K562 (cell line): ENCODE data around the gene RNF126. TPM values are rescaled to one million over a fixed set of nuclear protein-coding genes. Genes with fewer than 3 reads are reported as not detected.

Experiments
- BDP1 ChIP-seq: IDR thresholded peaks from 3 replicates; pipeline ENCODE4 v1.6.1; 2011; ENCODE audit not compliant: insufficient read length, insufficient read depth
- HDAC1 ChIP-seq, 2 experiments: fragments of 450-650 bp; IDR thresholded peaks; 2 replicates each; pipeline ENCODE4 v1.6.1; 2016 to 2017; ENCODE audit warnings: inconsistent platforms in 1 of 2, mild to moderate bottlenecking in 1 of 2, moderate library complexity in 1 of 2
- HDAC8 ChIP-seq: fragments of 450-650 bp; IDR thresholded peaks from 2 replicates; pipeline ENCODE4 v1.6.1; 2016; ENCODE audit warnings: mild to moderate bottlenecking, missing genetic modification characterization, moderate library complexity, missing compliant biosample characterization
- HMG20B ChIP-seq: fragments of 250-450 bp; sonication (Bioruptor Pico); IDR thresholded peaks from 2 replicates; pipeline ENCODE4 v1.5.0; 2021; ENCODE audit warnings: mild to moderate bottlenecking
- HSF4 ChIP-seq: fragments of 250-450 bp; sonication (Bioruptor Pico); IDR thresholded peaks from 2 replicates; pipeline ENCODE4 v2.1.2; 2022; ENCODE audit warnings: mild to moderate bottlenecking, moderate library complexity, borderline replicate concordance
- KAT2B ChIP-seq: IDR thresholded peaks from one replicate; pipeline ENCODE4 v1.6.1; 2012; ENCODE audit warnings: low read depth, mild to moderate bottlenecking, control low read depth, inconsistent platforms, low read length, moderate library complexity
- KLF16 ChIP-seq: IDR thresholded peaks from 2 replicates; pipeline ENCODE4 v1.6.1; 2016; ENCODE audit warnings: antibody characterized with exemption
- LARP7 ChIP-seq: fragments of 450-650 bp; IDR thresholded peaks from 2 replicates; pipeline ENCODE4 v1.6.1; 2016
- SPI1 ChIP-seq: IDR thresholded peaks from 2 replicates; pipeline ENCODE4 v1.6.1; 2011; ENCODE audit warnings: low read depth, low read length, control low read depth, borderline replicate concordance
- SRSF9 ChIP-seq: fragments of 200-400 bp; formaldehyde crosslinking; IDR thresholded peaks from 2 replicates; pipeline ENCODE4 v1.6.1; 2017; ENCODE audit warnings: low read depth, low read length, borderline replicate concordance
- TAF9B ChIP-seq: fragments of 450-650 bp; IDR thresholded peaks from 2 replicates; pipeline ENCODE4 v1.6.1; 2018; ENCODE audit warnings: mild to moderate bottlenecking; ENCODE audit not compliant: partially characterized antibody
- TFAM ChIP-seq: fragments of 250-450 bp; sonication (Bioruptor Pico); conservative IDR thresholded peaks from 2 replicates; pipeline ENCODE4 v1.5.0; 2021; ENCODE audit warnings: mild to moderate bottlenecking, moderate library complexity
- TRIM24 ChIP-seq, 2 experiments: fragments of 450-650 bp; IDR thresholded peaks; 2 replicates each; pipeline ENCODE4 v1.6.1; 2016
- USF1 ChIP-seq: sonication (generic); formaldehyde crosslinking; IDR thresholded peaks from 2 replicates; pipeline ENCODE4 v1.9.0; 2022; ENCODE audit warnings: mild to moderate bottlenecking, missing genetic modification reagents
- YY1 ChIP-seq, 3 experiments: IDR thresholded peaks; 2 replicates each; pipeline ENCODE4 v1.6.1; 2011; ENCODE audit warnings: low read length in 2 of 3, mild to moderate bottlenecking in 2 of 3, moderate library complexity in 2 of 3, borderline replicate concordance in 1 of 3, control low read depth in 1 of 3, low read depth in 1 of 3; ENCODE audit not compliant: insufficient read depth in 3 of 3, insufficient replicate concordance in 2 of 3, control insufficient read depth in 1 of 3, insufficient read length in 1 of 3; ENCODE audit errors: extremely low read depth in 1 of 3
- ZNF140 ChIP-seq: fragments of 250-450 bp; sonication (Bioruptor Pico); IDR thresholded peaks from 2 replicates; pipeline ENCODE4 v1.8.0; 2021; ENCODE audit warnings: moderate library complexity, mild to moderate bottlenecking, inconsistent platforms
- ZNF212 ChIP-seq: fragments of 450-650 bp; formaldehyde crosslinking; IDR thresholded peaks from 2 replicates; pipeline ENCODE4 v1.4.0; 2020; ENCODE audit warnings: mild to moderate bottlenecking
- polyA plus RNA-seq, 8 experiments: library from polyadenylated mRNA; depleted of rRNA in 4 of 8; stranded (reverse) in 5 of 8; unstranded in 3 of 8; fragments of >200 nt; fragmentation: Nextera tagmentation in 2 of 8; fragmentation: Illumina TruSeq in 1 of 8; extraction: Ambion mirVana in 2 of 8; extraction: Trizol in 1 of 8; gene quantifications; 2 replicates each; pipeline versions ENCODE4 v1.2.1 to v1.2.3, GENCODE V29; 2011 to 2014; ENCODE audit warnings: inconsistent platforms in 1 of 8, missing spikeins in 1 of 8
- total RNA-seq, 7 experiments: library from RNA; depleted of rRNA in 6 of 7; stranded (reverse); fragments of >200 nt in 6 of 7; fragmentation: Illumina TruSeq in 2 of 7; extraction: Trizol in 2 of 7; gene quantifications; 2 replicates each; pipeline versions ENCODE4 v1.2.1 to v1.2.3, GENCODE V29; 2011 to 2021; ENCODE audit warnings: low replicate concordance in 1 of 7
- TF ChIP-seq, protein P1 (sequence below): fragments of 250-450 bp; sonication (Bioruptor Pico); IDR thresholded peaks from 2 replicates; pipeline ENCODE4 v1.4.0; 2020; ENCODE audit warnings: mild to moderate bottlenecking
- TF ChIP-seq, protein P2 (sequence below): sonication (generic); formaldehyde crosslinking; IDR thresholded peaks from 2 replicates; pipeline ENCODE4 v1.8.1; 2023; ENCODE audit warnings: mild to moderate bottlenecking, missing genetic modification reagents
- TF ChIP-seq, protein P3 (sequence below): fragments of 450-650 bp; IDR thresholded peaks from 2 replicates; pipeline ENCODE4 v1.6.1; 2016; ENCODE audit warnings: borderline replicate concordance
- TF ChIP-seq, protein P4 (sequence below): fragments of 450-650 bp; conservative IDR thresholded peaks from 2 replicates; pipeline ENCODE4 v1.6.1; 2016; ENCODE audit warnings: missing genetic modification characterization, low read depth, mild to moderate bottlenecking, missing compliant biosample characterization, moderate library complexity

RNF126 gene
- total and polyA plus RNA-seq, 9 of the 15 experiments (the other 6 are each of a cell fraction or from before 2014, with no cell fraction given), result 0.27 to 101 (median 12.3) TPM

GRCh38 chr19:633068-633785 is 29.8 kb downstream of the RNF126 start, which contains the start of gene POLRMT (continued):
- peak in 1 of 2 experiments; percentile 43; a peak in 1 of 4 replicates for TF ChIP-seq HDAC1 (IDR thresholded peaks at IDR 0.05)
- TF ChIP-seq USF1 (CRISPR knock-in tag), result no peak
- TF ChIP-seq KAT2B, result no peak
- TF ChIP-seq HDAC8, result no peak
- TF ChIP-seq, protein P1, sequence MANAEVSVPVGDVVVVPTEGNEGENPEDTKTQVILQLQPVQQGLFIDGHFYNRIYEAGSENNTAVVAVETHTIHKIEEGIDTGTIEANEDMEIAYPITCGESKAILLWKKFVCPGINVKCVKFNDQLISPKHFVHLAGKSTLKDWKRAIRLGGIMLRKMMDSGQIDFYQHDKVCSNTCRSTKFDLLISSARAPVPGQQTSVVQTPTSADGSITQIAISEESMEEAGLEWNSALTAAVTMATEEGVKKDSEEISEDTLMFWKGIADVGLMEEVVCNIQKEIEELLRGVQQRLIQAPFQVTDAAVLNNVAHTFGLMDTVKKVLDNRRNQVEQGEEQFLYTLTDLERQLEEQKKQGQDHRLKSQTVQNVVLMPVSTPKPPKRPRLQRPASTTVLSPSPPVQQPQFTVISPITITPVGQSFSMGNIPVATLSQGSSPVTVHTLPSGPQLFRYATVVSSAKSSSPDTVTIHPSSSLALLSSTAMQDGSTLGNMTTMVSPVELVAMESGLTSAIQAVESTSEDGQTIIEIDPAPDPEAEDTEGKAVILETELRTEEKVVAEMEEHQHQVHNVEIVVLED, result 0 out of 2 replicates have a peak, but pooled peaks have one; percentile 21
- TF ChIP-seq HMG20B, result no peak
- TF ChIP-seq, protein P2, sequence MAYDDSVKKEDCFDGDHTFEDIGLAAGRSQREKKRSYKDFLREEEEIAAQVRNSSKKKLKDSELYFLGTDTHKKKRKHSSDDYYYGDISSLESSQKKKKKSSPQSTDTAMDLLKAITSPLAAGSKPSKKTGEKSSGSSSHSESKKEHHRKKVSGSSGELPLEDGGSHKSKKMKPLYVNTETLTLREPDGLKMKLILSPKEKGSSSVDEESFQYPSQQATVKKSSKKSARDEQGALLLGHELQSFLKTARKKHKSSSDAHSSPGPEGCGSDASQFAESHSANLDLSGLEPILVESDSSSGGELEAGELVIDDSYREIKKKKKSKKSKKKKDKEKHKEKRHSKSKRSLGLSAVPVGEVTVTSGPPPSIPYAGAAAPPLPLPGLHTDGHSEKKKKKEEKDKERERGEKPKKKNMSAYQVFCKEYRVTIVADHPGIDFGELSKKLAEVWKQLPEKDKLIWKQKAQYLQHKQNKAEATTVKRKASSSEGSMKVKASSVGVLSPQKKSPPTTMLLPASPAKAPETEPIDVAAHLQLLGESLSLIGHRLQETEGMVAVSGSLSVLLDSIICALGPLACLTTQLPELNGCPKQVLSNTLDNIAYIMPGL (CRISPR knock-in tag), result 0 out of 2 replicates have a peak, but pooled peaks have one; percentile 31
- no peak for TF ChIP-seq BDP1
- no peak for TF ChIP-seq HSF4 (CRISPR knock-in tag)
- TF ChIP-seq TAF9B, result no peak
- no peak for TF ChIP-seq TFAM (CRISPR knock-in tag)
- no peak for TF ChIP-seq TRIM24 (IDR thresholded peaks at IDR 0.05)
- TF ChIP-seq KLF16, result no peak
- TF ChIP-seq SRSF9, result no peak
- TF ChIP-seq, protein P3, sequence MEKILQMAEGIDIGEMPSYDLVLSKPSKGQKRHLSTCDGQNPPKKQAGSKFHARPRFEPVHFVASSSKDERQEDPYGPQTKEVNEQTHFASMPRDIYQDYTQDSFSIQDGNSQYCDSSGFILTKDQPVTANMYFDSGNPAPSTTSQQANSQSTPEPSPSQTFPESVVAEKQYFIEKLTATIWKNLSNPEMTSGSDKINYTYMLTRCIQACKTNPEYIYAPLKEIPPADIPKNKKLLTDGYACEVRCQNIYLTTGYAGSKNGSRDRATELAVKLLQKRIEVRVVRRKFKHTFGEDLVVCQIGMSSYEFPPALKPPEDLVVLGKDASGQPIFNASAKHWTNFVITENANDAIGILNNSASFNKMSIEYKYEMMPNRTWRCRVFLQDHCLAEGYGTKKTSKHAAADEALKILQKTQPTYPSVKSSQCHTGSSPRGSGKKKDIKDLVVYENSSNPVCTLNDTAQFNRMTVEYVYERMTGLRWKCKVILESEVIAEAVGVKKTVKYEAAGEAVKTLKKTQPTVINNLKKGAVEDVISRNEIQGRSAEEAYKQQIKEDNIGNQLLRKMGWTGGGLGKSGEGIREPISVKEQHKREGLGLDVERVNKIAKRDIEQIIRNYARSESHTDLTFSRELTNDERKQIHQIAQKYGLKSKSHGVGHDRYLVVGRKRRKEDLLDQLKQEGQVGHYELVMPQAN, result no peak; the same call in 1 of the 2 replicates
- TF ChIP-seq, protein P4, sequence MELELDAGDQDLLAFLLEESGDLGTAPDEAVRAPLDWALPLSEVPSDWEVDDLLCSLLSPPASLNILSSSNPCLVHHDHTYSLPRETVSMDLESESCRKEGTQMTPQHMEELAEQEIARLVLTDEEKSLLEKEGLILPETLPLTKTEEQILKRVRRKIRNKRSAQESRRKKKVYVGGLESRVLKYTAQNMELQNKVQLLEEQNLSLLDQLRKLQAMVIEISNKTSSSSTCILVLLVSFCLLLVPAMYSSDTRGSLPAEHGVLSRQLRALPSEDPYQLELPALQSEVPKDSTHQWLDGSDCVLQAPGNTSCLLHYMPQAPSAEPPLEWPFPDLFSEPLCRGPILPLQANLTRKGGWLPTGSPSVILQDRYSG (tag), result no peak
- TF ChIP-seq ZNF212, result no peak
- no peak for TF ChIP-seq LARP7
- TF ChIP-seq SPI1, result no peak
- no peak for TF ChIP-seq ZNF140 (CRISPR knock-in tag)
- peak in 2 of 3 experiments; percentile 83 to 85 for TF ChIP-seq YY1 (IDR thresholded peaks at IDR 0.05; ENCODE audit: borderline replicate concordance in 1 of 3, control insufficient read depth in 1 of 3, extremely low read depth in 1 of 3, insufficient read depth in 3 of 3, insufficient read length in 1 of 3, insufficient replicate concordance in 2 of 3, low read depth in 1 of 3, low read length in 2 of 3)
